ENCODE measurements around the gene RAB7A. TPM values are rescaled to one million over a fixed set of nuclear protein-coding genes. Genes with fewer than 3 reads are reported as not detected.

RAB7A gene
- total and polyA plus RNA-seq, 2 of the 4 experiments (the other 2 are of a cell fraction): 57.0 to 240 TPM

DNA sequence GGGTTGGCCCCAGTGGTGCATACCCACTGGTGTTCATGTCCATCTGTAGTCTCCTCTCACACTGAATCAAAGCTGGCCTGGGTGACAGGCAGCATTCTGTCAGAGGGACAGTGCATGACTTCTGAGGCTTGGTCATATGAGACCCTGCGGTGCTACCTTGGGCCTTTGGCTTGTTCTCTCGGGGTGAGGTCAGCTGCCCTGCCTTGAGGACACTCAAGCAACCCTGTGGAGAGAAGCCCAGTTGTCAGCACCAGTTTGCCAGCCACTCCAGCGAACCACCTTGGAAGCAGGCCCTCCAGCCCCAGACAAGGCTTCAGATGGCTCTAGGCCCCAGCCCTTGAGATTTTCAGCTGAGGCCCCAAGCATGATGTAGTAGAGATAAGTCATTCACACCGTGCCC, 16.9 kb upstream of the RAB7A start:
- no peak overlapping the region for H3K18ac ChIP-seq (ENCODE audit: low read depth, low read length)
- no peak overlapping the region for H2AK9ac ChIP-seq (replicated peaks; ENCODE audit: low read depth, low read length, poor library complexity)
- H3K4me1 ChIP-seq (ENCODE audit: control insufficient read depth, insufficient read depth, low read length): no peaks in the 10 kb centered on the region
- no peak overlapping the region for H4K5ac ChIP-seq (ENCODE audit: low read depth, low read length)
- CTCF ChIA-PET: no interaction called here
- peaks cover 14% of the 10 kb centered on the region for H3K27me3 ChIP-seq (ENCODE audit: control insufficient read depth, insufficient read depth, low read length)
- H2BK120ac ChIP-seq (ENCODE audit: low read depth, low read length): no peak overlapping the region
- no peak overlapping the region for H3K14ac ChIP-seq (replicated peaks; ENCODE audit: low read depth, low read length)
- H4K20me1 ChIP-seq (ENCODE audit: insufficient read depth, low read length): no peaks in the 10 kb centered on the region
- no peak overlapping the region for H3K4ac ChIP-seq (ENCODE audit: low read depth, low read length)
- no peaks in the 10 kb centered on the region for H3K79me1 ChIP-seq (ENCODE audit: low read depth in 1 of 2, low read length in 2 of 2)
- no peak overlapping the region for H2BK5ac ChIP-seq (ENCODE audit: low read depth, low read length, poor library complexity, severe bottlenecking)
- TF ChIP-seq NFE2L2 (IDR thresholded peaks at IDR 0.05; ENCODE audit: low read depth, low read length) (no peak), FOS (IDR thresholded peaks at IDR 0.05; ENCODE audit: low read depth, low read length) (no peak), POLR2A (IDR thresholded peaks at IDR 0.05; ENCODE audit: low read depth, low read length) (no peak)
- no peak overlapping the region for H3K9ac ChIP-seq (ENCODE audit: low read depth, low read length)
- H3K4me3 ChIP-seq (ENCODE audit: insufficient read depth, low read depth, low read length): no peak overlapping the region
- H2BK15ac ChIP-seq (ENCODE audit: low read depth, low read length): no peak overlapping the region
- no peak overlapping the region for H3K27ac ChIP-seq (ENCODE audit: insufficient read depth, low read length)
- POLR2A ChIA-PET (ENCODE audit: unreplicated experiment): no interaction called here
- no peak overlapping the region for H4K8ac ChIP-seq (ENCODE audit: low read depth in 2 of 2, low read length in 2 of 2)
- DNase-seq (no peak), ATAC-seq (ENCODE audit: low read depth) (no peak)
- H3K9me1 ChIP-seq (ENCODE audit: insufficient read depth, low read length): no peaks in the 10 kb centered on the region
- no peak overlapping the region for H2BK20ac ChIP-seq (ENCODE audit: low read depth, low read length)
- in situ Hi-C loops (cut with MboI; ENCODE audit: low sequenced_read_pairs) (no loop called here), intact Hi-C loops (cut with micrococcal nuclease) (no loop called here), dilution Hi-C loops (cut with HindIII; ENCODE audit: low sequenced_read_pairs, unreplicated experiment) (no loop called here)
- H3K36me3 ChIP-seq (ENCODE audit: control insufficient read depth, insufficient read depth, low read length): no peaks in the 10 kb centered on the region
- H3K56ac ChIP-seq (ENCODE audit: extremely low read depth, insufficient read depth, low read length): no peak overlapping the region
- H3K4me2 ChIP-seq (ENCODE audit: low read depth, low read length): no peak overlapping the region
- no peak overlapping the region for H4K91ac ChIP-seq (ENCODE audit: insufficient read depth, low read depth, low read length)
- no peaks in the 10 kb centered on the region for H3K9me3 ChIP-seq (ENCODE audit: control insufficient read depth, insufficient read depth, low read length)
- no peak overlapping the region for H2AFZ ChIP-seq (replicated peaks; ENCODE audit: low read length, poor library complexity)
- no TSS peak for BruUV-seq (replicated peaks)
- no peak overlapping the region for H2AK5ac ChIP-seq (ENCODE audit: low read depth, low read length)
- no peak overlapping the region for H3K23ac ChIP-seq (ENCODE audit: low read depth, low read length)
- no CpG with 5 or more reads among the region's 4 CpGs for WGBS, 2 experiments (ENCODE audit: extremely low coverage in 2 of 2, insufficient read length in 1 of 2)
